ENCODE data around the gene RPS27.

The RPS27 gene

DNA sequence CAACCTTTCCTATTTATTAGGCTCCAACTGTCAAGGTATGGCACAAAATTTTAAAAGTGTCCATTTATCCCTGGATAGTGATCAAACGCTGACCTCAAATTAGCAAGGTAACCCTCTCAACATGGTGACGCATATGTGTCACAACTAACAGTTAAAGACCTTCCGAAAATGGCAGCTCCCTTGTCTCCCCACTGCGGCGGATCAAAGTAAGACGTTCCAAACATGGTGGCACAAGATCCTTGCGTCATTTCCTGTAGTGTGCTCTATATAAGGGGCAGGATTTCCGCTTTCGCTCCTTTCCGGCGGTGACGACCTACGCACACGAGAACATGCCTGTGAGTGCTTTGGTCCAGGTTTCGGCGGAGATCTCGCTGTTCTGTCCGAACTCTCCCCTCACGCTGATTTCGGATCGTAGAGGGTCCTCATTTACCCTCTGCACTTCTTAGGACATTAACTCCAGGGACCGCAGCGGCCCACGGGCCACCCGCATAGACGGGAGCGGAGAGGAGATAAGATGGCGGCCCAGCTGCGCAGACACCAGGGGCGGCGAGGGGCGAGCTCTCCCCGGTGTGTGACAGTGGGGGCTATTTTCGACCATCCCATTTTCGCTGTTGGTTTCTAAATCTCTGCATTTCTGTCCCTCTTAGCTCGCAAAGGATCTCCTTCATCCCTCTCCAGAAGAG, at the start of gene RPS27:
Gene RPS27, plus strand, starts transcription at position 295 of the 683 bp plus-strand sequence. Its CDS starts 35 bp downstream, at position 330.
- H3K9me3 ChIP-seq (ENCODE audit: control insufficient read depth, insufficient read depth, low read length): no peaks in the 10 kb centered on the region
- peak; percentile 95 for DNase-seq (ENCODE audit: low read depth, low spot score)
- no CpG with 5 or more reads among the region's 36 CpGs for WGBS (ENCODE audit: insufficient coverage, insufficient read length)
- H3K36me3 ChIP-seq (ENCODE audit: control insufficient read depth, insufficient read depth, low read length): peaks cover 17% of the 10 kb centered on the region; the same call in 1 of the 2 replicates
- H3K4me3 ChIP-seq (ENCODE audit: low read length): peak within 1 kb of the TSS; percentile 84
- no peak within 1 kb of the TSS for H3K27ac ChIP-seq (ENCODE audit: low read length)
- no peaks in the 10 kb centered on the region for H3K4me1 ChIP-seq (ENCODE audit: control insufficient read depth, insufficient read depth, low read length)
- no peaks in the 10 kb centered on the region for H3K27me3 ChIP-seq (ENCODE audit: control insufficient read depth, insufficient read depth, low read length)

GRCh38 chr1:153941826-153942725, 48.5 kb upstream of the RPS27 start:
- Histone ChIP-seq H3K4me1 (ENCODE audit: control insufficient read depth, insufficient read depth, low read length) (peaks cover 3% of the 10 kb centered on the region), H3K9me3 (ENCODE audit: control insufficient read depth, insufficient read depth, low read length) (no peaks in the 10 kb centered on the region), H3K27me3 (ENCODE audit: control insufficient read depth, insufficient read depth, low read length) (no peaks in the 10 kb centered on the region), H3K36me3 (ENCODE audit: control insufficient read depth, insufficient read depth, low read length) (peaks cover 30% of the 10 kb centered on the region), H3K27ac (ENCODE audit: low read length) (no peak overlapping the region), H3K4me3 (ENCODE audit: low read length) (no peak overlapping the region)
- DNase-seq (ENCODE audit: low read depth, low spot score): no peak
- WGBS (ENCODE audit: insufficient coverage, insufficient read length): no CpG with 5 or more reads among the region's 34 CpGs

- WGBS (ENCODE audit: insufficient coverage, insufficient read length): no CpG with 5 or more reads among the region's 11 CpGs
- DNase-seq (ENCODE audit: low read depth, low spot score): no peak
- Histone ChIP-seq H3K36me3 (ENCODE audit: control insufficient read depth, insufficient read depth, low read length) (peaks cover 24% of the 10 kb centered on the region), H3K27me3 (ENCODE audit: control insufficient read depth, insufficient read depth, low read length) (no peaks in the 10 kb centered on the region), H3K27ac (ENCODE audit: low read length) (no peak overlapping the region), H3K4me1 (ENCODE audit: control insufficient read depth, insufficient read depth, low read length) (peaks cover 3% of the 10 kb centered on the region), H3K4me3 (ENCODE audit: low read length) (no peak overlapping the region), H3K9me3 (ENCODE audit: control insufficient read depth, insufficient read depth, low read length) (no peaks in the 10 kb centered on the region)
Observed at GRCh38 chr1:153942766-153943549, 47.6 kb upstream of the RPS27 start.

DNA sequence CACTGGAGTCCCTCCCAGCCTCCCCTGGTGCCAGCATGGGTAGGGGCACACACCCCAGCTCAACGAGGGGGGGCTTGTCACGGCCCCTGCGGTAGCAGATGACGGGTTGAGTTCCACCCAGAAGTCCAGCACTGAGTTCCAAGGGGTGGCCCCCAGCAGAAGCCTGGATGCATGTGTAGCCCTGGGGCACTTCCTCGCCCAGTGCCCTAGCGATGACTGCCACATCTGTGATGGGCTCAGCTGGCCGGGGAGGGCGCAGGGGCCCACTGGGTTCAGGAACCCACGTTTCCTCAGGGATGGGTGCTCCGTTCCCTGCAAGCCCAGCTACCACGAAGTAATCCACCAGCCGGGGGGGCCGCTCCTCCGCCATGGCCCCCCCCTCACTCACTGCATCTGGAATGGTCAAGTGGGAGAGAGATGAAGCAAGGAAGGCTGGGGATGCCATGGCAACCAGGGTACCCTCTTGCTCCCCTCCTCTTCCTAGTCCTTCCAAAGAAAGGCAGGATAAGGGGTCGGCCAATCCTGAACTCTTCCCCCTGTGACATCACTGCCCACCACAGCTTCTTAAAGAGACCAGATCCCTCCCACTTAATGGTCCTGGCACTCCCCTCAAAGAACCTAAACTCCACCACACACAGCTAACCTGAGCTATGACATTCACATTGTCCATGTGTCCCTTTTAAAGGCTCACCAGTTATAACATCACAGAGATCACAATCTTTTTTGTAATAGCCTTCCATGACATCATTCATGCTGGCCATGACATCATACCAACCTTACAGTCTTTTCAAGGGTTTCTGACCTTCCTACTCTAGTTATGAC, 46.3 kb upstream of the RPS27 start:
- WGBS (ENCODE audit: insufficient coverage, insufficient read length): no CpG with 5 or more reads among the region's 15 CpGs
- H3K27me3 ChIP-seq (ENCODE audit: control insufficient read depth, insufficient read depth, low read length): no peaks in the 10 kb centered on the region
- H3K4me1 ChIP-seq (ENCODE audit: control insufficient read depth, insufficient read depth, low read length): peaks cover 3% of the 10 kb centered on the region
- no peak overlapping the region for H3K4me3 ChIP-seq (ENCODE audit: low read length)
- H3K27ac ChIP-seq (ENCODE audit: low read length): no peak overlapping the region
- DNase-seq (ENCODE audit: low read depth, low spot score): no peak
- H3K36me3 ChIP-seq (ENCODE audit: control insufficient read depth, insufficient read depth, low read length): peaks cover 31% of the 10 kb centered on the region
- no peaks in the 10 kb centered on the region for H3K9me3 ChIP-seq (ENCODE audit: control insufficient read depth, insufficient read depth, low read length)

GRCh38 chr1:153944827-153945117, 45.8 kb upstream of the RPS27 start:
- Histone ChIP-seq H3K4me3 (ENCODE audit: low read length) (no peak overlapping the region), H3K36me3 (ENCODE audit: control insufficient read depth, insufficient read depth, low read length) (peaks cover 28% of the 10 kb centered on the region), H3K4me1 (ENCODE audit: control insufficient read depth, insufficient read depth, low read length) (peaks cover 3% of the 10 kb centered on the region), H3K9me3 (ENCODE audit: control insufficient read depth, insufficient read depth, low read length) (no peaks in the 10 kb centered on the region), H3K27me3 (ENCODE audit: control insufficient read depth, insufficient read depth, low read length) (no peaks in the 10 kb centered on the region), H3K27ac (ENCODE audit: low read length) (no peak overlapping the region)
- no peak for DNase-seq (ENCODE audit: low read depth, low spot score)
- whole genome bisulfite sequencing (ENCODE audit: insufficient coverage, insufficient read length): no CpG with 5 or more reads among the region's 3 CpGs

- Histone ChIP-seq H3K4me3 (ENCODE audit: low read length) (peak overlapping the region; percentile 93), H3K27me3 (ENCODE audit: control insufficient read depth, insufficient read depth, low read length) (no peaks in the 10 kb centered on the region), H3K27ac (ENCODE audit: low read length) (no peak overlapping the region), H3K9me3 (ENCODE audit: control insufficient read depth, insufficient read depth, low read length) (no peaks in the 10 kb centered on the region), H3K36me3 (ENCODE audit: control insufficient read depth, insufficient read depth, low read length) (peaks cover 28% of the 10 kb centered on the region), H3K4me1 (ENCODE audit: control insufficient read depth, insufficient read depth, low read length) (peaks cover 3% of the 10 kb centered on the region)
- WGBS (ENCODE audit: insufficient coverage, insufficient read length): no CpG with 5 or more reads among the region's 12 CpGs
- DNase-seq (ENCODE audit: low read depth, low spot score): no peak
Observed at GRCh38 chr1:153945131-153945794, 45.3 kb upstream of the RPS27 start.

DNA sequence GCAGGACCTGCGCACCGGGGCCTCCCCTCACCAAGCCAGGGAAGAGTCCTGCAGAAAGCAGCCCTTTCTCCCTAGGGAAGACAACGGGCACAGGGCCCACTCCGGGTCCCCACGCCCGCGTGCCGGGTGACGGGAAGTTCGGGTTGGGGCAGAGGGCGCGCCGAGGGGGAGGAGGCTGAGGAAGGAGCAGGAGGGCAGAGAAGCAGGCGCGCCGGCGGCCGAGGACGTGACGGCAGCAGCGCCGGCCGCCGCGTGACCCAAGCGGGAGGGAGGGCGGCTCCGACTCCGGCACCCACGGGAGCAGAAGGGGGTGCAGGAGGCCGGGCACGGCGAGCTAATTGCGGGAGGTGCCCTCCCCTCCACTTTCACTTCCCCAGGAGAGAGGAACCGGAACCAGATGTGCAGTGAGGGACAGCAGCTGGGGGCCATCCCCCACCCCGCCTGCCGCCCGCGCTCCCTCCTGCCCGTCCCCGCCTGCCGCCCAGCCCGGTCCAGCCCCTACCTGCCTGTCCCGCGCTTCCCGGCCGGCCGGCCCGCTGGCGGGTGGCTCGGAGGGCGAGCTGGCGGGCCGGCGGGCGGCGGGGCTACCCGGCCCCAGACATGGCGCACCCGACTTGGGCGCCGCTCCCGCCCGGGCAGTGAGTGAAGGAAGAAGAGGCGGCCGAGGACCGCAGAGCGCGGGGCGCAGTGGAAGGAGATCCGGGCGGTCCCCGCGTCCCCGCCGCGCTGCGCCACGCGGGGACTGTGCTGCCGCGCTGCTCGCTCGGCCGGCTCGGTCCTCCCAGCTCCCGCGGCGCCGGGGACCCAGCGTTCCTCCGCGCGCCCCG, 44.6 kb upstream of the RPS27 start:
- H3K27me3 ChIP-seq (ENCODE audit: control insufficient read depth, insufficient read depth, low read length): no peaks in the 10 kb centered on the region
- H3K4me1 ChIP-seq (ENCODE audit: control insufficient read depth, insufficient read depth, low read length): peaks cover 3% of the 10 kb centered on the region
- no peak overlapping the region for H3K27ac ChIP-seq (ENCODE audit: low read length)
- H3K4me3 ChIP-seq (ENCODE audit: low read length): peak overlapping the region; percentile 93
- no CpG with 5 or more reads among the region's 95 CpGs for WGBS (ENCODE audit: insufficient coverage, insufficient read length)
- peaks cover 22% of the 10 kb centered on the region for H3K36me3 ChIP-seq (ENCODE audit: control insufficient read depth, insufficient read depth, low read length)
- no peak for DNase-seq (ENCODE audit: low read depth, low spot score)
- H3K9me3 ChIP-seq (ENCODE audit: control insufficient read depth, insufficient read depth, low read length): no peaks in the 10 kb centered on the region

DNA sequence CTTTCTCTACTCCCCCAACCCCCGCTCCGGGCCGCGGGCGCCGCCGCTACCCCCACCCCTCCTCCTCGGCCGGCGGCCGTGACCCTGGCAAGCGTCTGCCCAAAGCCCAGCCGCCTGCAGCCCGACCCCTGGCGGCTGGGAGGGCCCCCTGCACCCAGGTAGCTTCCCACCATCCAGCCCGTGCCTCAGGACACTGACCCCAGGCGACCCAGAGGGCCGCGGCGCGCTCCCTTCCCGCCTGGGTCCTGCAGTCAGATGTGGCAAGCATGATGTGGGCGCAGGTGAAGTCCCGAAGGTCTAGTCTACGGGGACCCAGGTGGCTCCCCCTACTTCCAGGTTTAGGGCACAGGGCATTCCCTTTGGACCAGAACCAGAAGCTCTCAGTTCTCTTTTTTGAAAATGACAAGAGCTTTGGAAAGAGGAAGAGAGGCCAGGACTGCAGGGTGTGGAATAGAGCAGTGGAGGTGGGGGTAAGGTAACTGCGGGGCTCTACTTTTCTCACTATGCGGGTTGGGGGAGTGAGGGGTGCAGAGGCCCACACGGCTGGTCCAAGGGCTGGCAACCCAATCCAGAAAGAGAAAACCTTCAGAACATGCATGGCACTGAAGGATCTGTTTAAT, 43.8 kb upstream of the RPS27 start, which contains the start of gene DENND4B:
Gene DENND4B, minus strand, starts transcription at position 97 of the 620 bp plus-strand sequence. CDS start 2,344 bp downstream, outside the sequence.
- no peak within 1 kb of the TSS for H3K27ac ChIP-seq (ENCODE audit: low read length)
- no peaks in the 10 kb centered on the region for H3K9me3 ChIP-seq (ENCODE audit: control insufficient read depth, insufficient read depth, low read length)
- WGBS (ENCODE audit: insufficient coverage, insufficient read length): no CpG with 5 or more reads among the region's 28 CpGs
- H3K27me3 ChIP-seq (ENCODE audit: control insufficient read depth, insufficient read depth, low read length): no peaks in the 10 kb centered on the region
- peaks cover 26% of the 10 kb centered on the region for H3K36me3 ChIP-seq (ENCODE audit: control insufficient read depth, insufficient read depth, low read length)
- peak within 1 kb of the TSS; percentile 93 for H3K4me3 ChIP-seq (ENCODE audit: low read length)
- DNase-seq (ENCODE audit: low read depth, low spot score): no peak
- peaks cover 3% of the 10 kb centered on the region for H3K4me1 ChIP-seq (ENCODE audit: control insufficient read depth, insufficient read depth, low read length)
